Ecto neural progenitor cell (in vitro differentiated cells): Measurements from ENCODE around the gene ZNF282.

Experiments used
- DNase-seq: peaks from one replicate; pipeline ENCODE4 v3.0.0-alpha.2; 2018; ENCODE audit warnings: low spot score

The ZNF282 gene

GRCh38 chr7:149195180-149196150 lies at the start of gene ZNF282:
Gene ZNF282 (plus strand): TSS chr7:149195546. CDS start chr7:149195590, 44 bp downstream.
- DNase-seq, result peak; percentile 95

GRCh38 chr7:149147072-149147751 lies 48.1 kb upstream of the ZNF282 start, which contains the start of gene ZNF398:
Gene ZNF398 (plus strand): TSS chr7:149147453. CDS start chr7:149147743, 290 bp downstream.
- DNase-seq, result peak; percentile 88

- peak; percentile 71 for DNase-seq
These were observed 47.3 kb upstream of the ZNF282 start for GRCh38 chr7:149147752-149148653.

GRCh38 chr7:149150981-149151380 lies 44.4 kb upstream of the ZNF282 start:
- no peak for DNase-seq

- no peak for DNase-seq
These were observed 42.0 kb upstream of the ZNF282 start for GRCh38 chr7:149153346-149153745.

- DNase-seq, result no peak
These were observed 41.3 kb upstream of the ZNF282 start for GRCh38 chr7:149154056-149154455.

- no peak for DNase-seq
These were observed 38.4 kb upstream of the ZNF282 start for GRCh38 chr7:149156898-149157297.

GRCh38 chr7:149161241-149161848 lies 34.0 kb upstream of the ZNF282 start:
- no peak for DNase-seq

GRCh38 chr7:149166142-149166541 lies 29.2 kb upstream of the ZNF282 start:
- DNase-seq, result no peak

- no peak for DNase-seq
These were observed 28.6 kb upstream of the ZNF282 start for GRCh38 chr7:149166630-149167352.

- DNase-seq, result no peak
These were observed 23.3 kb upstream of the ZNF282 start for GRCh38 chr7:149171892-149172533.

GRCh38 chr7:149172534-149172920 lies 22.8 kb upstream of the ZNF282 start:
- DNase-seq, result no peak

GRCh38 chr7:149175150-149175549 lies 20.2 kb upstream of the ZNF282 start:
- DNase-seq, result no peak

GRCh38 chr7:149179241-149179640 lies 16.1 kb upstream of the ZNF282 start:
- no peak for DNase-seq

GRCh38 chr7:149180722-149181449 lies 14.5 kb upstream of the ZNF282 start:
- DNase-seq, result no peak

GRCh38 chr7:149181450-149181790 lies 13.9 kb upstream of the ZNF282 start:
- DNase-seq, result no peak

- no peak for DNase-seq
These were observed 11.1 kb upstream of the ZNF282 start for GRCh38 chr7:149184274-149184673.

GRCh38 chr7:149188213-149188612 lies 7.1 kb upstream of the ZNF282 start:
- no peak for DNase-seq

GRCh38 chr7:149188637-149189259 lies 6.6 kb upstream of the ZNF282 start:
- DNase-seq, result no peak
